ENCODE data around the gene PDAP1. TPM values are rescaled to one million over a fixed set of nuclear protein-coding genes. Genes with fewer than 3 reads are reported as not detected.

PDAP1 gene
- total RNA-seq, 1 experiment from 2014 or later: 147 TPM

DNA sequence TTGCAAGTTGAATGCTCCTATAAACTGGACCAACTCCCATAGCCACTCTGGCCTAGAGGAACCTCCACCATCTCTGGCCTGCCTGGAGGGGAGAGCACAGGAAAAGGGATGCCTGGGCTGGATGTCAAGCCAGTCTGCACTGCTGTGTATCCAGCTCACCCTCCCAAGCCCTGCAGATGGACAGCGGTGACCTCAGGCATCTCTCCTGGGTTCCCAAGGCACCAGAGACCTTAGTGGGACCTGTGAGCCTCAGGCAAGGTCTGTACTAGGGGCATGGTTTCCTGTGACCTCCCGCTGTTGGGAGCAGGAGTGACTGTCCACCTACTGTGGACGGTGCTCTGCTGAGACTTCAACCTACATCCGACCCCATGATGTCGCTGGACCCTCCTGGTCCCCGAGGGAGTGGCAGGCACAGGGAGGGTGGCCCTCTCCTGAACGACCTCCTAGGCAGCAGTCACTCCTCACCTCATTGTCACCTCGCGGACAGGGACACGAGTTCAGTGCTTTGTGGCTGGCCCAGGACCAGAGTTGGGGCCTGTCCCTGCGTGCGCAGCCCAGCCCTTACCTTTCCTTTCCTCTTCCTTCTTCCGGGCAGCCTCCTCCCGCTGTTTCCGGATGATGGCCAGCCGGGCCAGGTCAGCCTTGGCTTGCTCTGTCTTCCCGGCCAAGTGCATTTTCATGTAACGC is 11.0 kb downstream of the PDAP1 start:
- Histone ChIP-seq H3K36me3 (ENCODE audit: control insufficient read depth, insufficient read depth, low read length) (peaks cover 6% of the 10 kb centered on the region; the same call in 1 of the 2 replicates), H3K27ac (ENCODE audit: low read length) (peak overlapping the region; percentile 78), H3K4me3 (ENCODE audit: low read depth in 2 of 2, low read length in 2 of 2) (no peak overlapping the region), H3K9me3 (ENCODE audit: control insufficient read depth, insufficient read depth, low read depth, low read length) (no peaks in the 10 kb centered on the region), H3K4me1 (ENCODE audit: control insufficient read depth, insufficient read depth, low read length) (peaks cover 56% of the 10 kb centered on the region), H3K27me3 (ENCODE audit: control insufficient read depth, insufficient read depth, low read length) (no peaks in the 10 kb centered on the region)
- DNase-seq (ENCODE audit: low read depth, low spot score) (no peak), ATAC-seq (peak; percentile 31)
- in situ Hi-C loops (cut with HindIII; ENCODE audit: low pct_unique_long_range_greater_than_20kb, low sequenced_read_pairs): no loop called here
- ChIA-PET CTCF (no interaction called here), POLR2A (no interaction called here)
- TF ChIP-seq, protein P1, sequence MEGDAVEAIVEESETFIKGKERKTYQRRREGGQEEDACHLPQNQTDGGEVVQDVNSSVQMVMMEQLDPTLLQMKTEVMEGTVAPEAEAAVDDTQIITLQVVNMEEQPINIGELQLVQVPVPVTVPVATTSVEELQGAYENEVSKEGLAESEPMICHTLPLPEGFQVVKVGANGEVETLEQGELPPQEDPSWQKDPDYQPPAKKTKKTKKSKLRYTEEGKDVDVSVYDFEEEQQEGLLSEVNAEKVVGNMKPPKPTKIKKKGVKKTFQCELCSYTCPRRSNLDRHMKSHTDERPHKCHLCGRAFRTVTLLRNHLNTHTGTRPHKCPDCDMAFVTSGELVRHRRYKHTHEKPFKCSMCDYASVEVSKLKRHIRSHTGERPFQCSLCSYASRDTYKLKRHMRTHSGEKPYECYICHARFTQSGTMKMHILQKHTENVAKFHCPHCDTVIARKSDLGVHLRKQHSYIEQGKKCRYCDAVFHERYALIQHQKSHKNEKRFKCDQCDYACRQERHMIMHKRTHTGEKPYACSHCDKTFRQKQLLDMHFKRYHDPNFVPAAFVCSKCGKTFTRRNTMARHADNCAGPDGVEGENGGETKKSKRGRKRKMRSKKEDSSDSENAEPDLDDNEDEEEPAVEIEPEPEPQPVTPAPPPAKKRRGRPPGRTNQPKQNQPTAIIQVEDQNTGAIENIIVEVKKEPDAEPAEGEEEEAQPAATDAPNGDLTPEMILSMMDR (IDR thresholded peaks at IDR 0.05): no peak
- peak; percentile 75 for TF ChIP-seq POLR2AphosphoS5 (IDR thresholded peaks at IDR 0.05; ENCODE audit: low read depth, low read length)
- intact Hi-C loops (cut with micrococcal nuclease; ENCODE audit: unreplicated experiment): no loop called here
- BruUV-seq (replicated peaks): no TSS peak

DNA sequence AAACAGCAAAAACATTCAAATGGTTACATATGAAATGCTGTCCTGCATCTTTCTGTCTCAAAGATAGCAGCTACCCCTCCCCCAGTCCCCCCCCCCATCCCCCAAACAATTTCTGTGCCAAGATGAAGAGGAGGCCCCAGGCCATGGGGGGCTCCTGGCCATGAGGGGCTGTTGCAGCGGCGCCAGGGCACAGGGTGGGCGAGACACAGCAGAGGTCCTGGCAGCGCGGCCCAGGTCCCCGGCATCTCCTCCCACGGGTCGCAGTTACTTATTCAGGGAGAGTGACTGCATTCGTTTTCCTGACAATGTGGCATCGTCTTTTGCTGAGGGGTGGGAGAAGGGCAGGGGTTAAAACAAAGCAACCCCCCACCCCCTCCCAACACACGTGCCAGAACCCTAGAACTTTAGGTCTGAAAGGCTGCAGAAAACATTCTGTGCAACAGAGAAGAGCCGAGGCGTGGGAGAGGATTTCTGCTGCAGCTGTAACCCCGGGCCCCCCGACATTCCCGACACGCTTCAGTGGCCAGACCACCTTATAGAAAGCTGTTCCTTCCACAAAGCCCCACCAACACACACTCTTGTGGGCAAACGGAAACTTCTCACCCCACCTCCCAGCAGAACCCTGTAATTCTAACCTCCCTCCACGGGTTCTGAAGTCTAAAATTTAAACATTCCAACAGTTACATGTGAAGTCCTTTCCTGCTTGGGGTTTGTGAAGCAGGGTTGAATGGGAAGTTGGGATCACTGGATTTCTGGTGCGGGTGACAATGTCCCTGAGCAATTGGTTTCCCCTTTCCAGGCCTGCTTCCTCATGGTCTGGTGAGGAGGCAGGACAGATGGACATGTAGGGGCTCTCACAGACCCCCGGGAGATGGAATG is 11.7 kb downstream of the PDAP1 start:
- POLR2A ChIA-PET: no interaction called here
- H3K4me3 ChIP-seq (ENCODE audit: low read depth in 2 of 2, low read length in 2 of 2): no peak overlapping the region
- peak overlapping the region; percentile 78 for H3K27ac ChIP-seq (ENCODE audit: low read length)
- in situ Hi-C loops (cut with HindIII; ENCODE audit: low pct_unique_long_range_greater_than_20kb, low sequenced_read_pairs) (no loop called here), intact Hi-C loops (cut with micrococcal nuclease; ENCODE audit: unreplicated experiment) (no loop called here)
- H3K27me3 ChIP-seq (ENCODE audit: control insufficient read depth, insufficient read depth, low read length): no peaks in the 10 kb centered on the region
- ATAC-seq: peak; percentile 3; the same call in 1 of the 2 replicates
- peaks cover 6% of the 10 kb centered on the region; the same call in 1 of the 2 replicates for H3K36me3 ChIP-seq (ENCODE audit: control insufficient read depth, insufficient read depth, low read length)
- peaks cover 59% of the 10 kb centered on the region for H3K4me1 ChIP-seq (ENCODE audit: control insufficient read depth, insufficient read depth, low read length)
- TF ChIP-seq TCF7L2 (IDR thresholded peaks at IDR 0.05; ENCODE audit: low read depth, low read length) (no peak), POLR2AphosphoS5 (IDR thresholded peaks at IDR 0.05; ENCODE audit: low read depth, low read length) (0 out of 2 replicates have a peak, but pooled peaks have one; percentile 16)
- no TSS peak for BruUV-seq (replicated peaks)
- no peaks in the 10 kb centered on the region for H3K9me3 ChIP-seq (ENCODE audit: control insufficient read depth, insufficient read depth, low read depth, low read length)
- CTCF ChIA-PET: no interaction called here
- no peak for DNase-seq (ENCODE audit: low read depth, low spot score)

DNA sequence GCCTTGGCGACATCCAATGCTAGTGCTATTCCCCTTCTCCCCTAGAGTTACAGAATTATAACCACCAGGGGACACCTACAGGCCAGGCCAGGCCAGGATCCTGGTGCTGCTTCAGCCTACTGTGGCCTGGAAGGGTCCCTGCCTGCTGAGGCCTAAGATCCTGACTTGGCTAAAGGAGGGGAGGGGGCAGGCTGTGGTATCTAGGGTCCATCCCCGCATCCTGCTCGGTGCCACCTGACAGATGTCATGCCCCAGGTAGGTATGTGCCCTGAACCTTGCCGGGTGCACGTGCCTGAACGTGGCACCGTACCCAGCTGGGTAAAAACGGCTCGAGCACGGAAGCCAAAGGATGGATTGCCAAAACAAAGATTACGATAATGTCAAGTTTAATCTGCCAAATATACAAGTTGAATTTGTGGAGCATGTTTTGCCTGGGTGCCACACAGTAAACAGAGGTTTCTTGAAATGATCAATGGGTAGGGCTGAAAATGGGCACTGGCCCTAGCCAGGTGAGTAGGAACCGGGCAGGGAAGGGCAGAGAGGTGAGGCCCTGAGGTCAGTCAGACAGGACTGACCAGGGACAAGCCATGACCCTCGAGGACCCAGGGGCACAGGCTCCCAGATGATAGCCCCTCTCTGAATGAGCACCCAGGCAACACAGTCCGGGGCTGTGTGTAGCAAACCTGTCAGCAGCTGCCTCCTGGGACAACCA is 12.6 kb downstream of the PDAP1 start:
- DNase-seq (ENCODE audit: low read depth, low spot score) (no peak), ATAC-seq (peak; percentile 24; the same call in 1 of the 2 replicates)
- TSS peak; percentile 98 for BruUV-seq (replicated peaks)
- TF ChIP-seq SIN3A (IDR thresholded peaks at IDR 0.05; ENCODE audit: borderline replicate concordance, insufficient read depth, low read depth, low read length): no peak
- TF ChIP-seq, protein P2, sequence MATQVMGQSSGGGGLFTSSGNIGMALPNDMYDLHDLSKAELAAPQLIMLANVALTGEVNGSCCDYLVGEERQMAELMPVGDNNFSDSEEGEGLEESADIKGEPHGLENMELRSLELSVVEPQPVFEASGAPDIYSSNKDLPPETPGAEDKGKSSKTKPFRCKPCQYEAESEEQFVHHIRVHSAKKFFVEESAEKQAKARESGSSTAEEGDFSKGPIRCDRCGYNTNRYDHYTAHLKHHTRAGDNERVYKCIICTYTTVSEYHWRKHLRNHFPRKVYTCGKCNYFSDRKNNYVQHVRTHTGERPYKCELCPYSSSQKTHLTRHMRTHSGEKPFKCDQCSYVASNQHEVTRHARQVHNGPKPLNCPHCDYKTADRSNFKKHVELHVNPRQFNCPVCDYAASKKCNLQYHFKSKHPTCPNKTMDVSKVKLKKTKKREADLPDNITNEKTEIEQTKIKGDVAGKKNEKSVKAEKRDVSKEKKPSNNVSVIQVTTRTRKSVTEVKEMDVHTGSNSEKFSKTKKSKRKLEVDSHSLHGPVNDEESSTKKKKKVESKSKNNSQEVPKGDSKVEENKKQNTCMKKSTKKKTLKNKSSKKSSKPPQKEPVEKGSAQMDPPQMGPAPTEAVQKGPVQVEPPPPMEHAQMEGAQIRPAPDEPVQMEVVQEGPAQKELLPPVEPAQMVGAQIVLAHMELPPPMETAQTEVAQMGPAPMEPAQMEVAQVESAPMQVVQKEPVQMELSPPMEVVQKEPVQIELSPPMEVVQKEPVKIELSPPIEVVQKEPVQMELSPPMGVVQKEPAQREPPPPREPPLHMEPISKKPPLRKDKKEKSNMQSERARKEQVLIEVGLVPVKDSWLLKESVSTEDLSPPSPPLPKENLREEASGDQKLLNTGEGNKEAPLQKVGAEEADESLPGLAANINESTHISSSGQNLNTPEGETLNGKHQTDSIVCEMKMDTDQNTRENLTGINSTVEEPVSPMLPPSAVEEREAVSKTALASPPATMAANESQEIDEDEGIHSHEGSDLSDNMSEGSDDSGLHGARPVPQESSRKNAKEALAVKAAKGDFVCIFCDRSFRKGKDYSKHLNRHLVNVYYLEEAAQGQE (IDR thresholded peaks at IDR 0.05; ENCODE audit: insufficient read depth in 1 of 2, low read depth in 2 of 2, low read length in 1 of 2): no peak
- no peak for TF ChIP-seq POLR2AphosphoS5 (IDR thresholded peaks at IDR 0.05; ENCODE audit: low read depth, low read length)
- TF ChIP-seq, protein P1 (IDR thresholded peaks at IDR 0.05): no peak
- no peak for TF ChIP-seq TCF7L2 (IDR thresholded peaks at IDR 0.05; ENCODE audit: low read depth, low read length)
- Histone ChIP-seq H3K36me3 (ENCODE audit: control insufficient read depth, insufficient read depth, low read length) (peaks cover 3% of the 10 kb centered on the region; the same call in 1 of the 2 replicates), H3K27ac (ENCODE audit: low read length) (peak overlapping the region; percentile 48; the same call in 1 of the 2 replicates), H3K4me3 (ENCODE audit: low read depth in 2 of 2, low read length in 2 of 2) (no peak overlapping the region), H3K9me3 (ENCODE audit: control insufficient read depth, insufficient read depth, low read depth, low read length) (no peaks in the 10 kb centered on the region), H3K27me3 (ENCODE audit: control insufficient read depth, insufficient read depth, low read length) (no peaks in the 10 kb centered on the region), H3K4me1 (ENCODE audit: control insufficient read depth, insufficient read depth, low read length) (peaks cover 59% of the 10 kb centered on the region)
- in situ Hi-C loops (cut with HindIII; ENCODE audit: low pct_unique_long_range_greater_than_20kb, low sequenced_read_pairs) (no loop called here), intact Hi-C loops (cut with micrococcal nuclease; ENCODE audit: unreplicated experiment) (no loop called here)
- ChIA-PET CTCF (no interaction called here), POLR2A (no interaction called here)
